HG02840 (cell line): ENCODE data around the gene FPGT.
"Not testable (repeated sequence)": the region's sequence is repeated elsewhere in the genome, so short reads cannot be mapped to it uniquely, and the experiment has no call there.

Experiments
- ATAC-seq: cut with Tn5 transposase; IDR thresholded peaks from one replicate; pipeline ENCODE4 v1.9.1; 2021; ENCODE audit warnings: mild to moderate bottlenecking, moderate library complexity, moderate number of reproducible peaks; ENCODE audit not compliant: unreplicated experiment, low FRiP score

The FPGT gene

DNA sequence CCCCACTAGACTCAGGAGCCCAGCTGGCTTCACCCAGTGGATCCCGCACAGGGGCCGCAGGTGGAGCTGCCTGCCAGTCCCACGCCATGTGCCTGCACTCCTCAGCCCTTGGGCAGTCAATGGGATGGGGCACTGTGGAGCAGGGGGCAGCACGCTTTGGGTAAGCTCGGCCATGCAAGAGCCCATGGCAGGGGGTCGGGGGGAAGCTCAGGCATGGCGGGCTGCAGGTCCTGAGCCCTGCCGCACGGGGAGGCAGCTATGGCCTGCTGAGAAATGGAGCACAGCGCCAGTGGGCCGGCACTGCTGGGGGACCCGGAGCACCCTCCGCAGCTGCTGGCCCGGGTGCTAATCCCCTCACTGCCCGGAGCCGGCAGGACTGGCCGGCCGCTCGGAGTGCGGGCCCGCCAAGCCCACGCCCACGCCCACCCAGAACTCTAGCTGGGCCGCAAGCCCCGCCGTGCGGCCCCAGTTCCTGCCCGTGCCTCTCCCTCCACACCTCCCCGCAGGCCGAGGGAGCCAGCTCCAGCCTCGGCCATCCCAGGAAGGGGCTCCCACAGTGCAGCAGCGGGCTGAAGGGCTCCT is 55.3 kb downstream of the FPGT start:
- not testable (repeated sequence) for ATAC-seq
